Stimulated activated CD8-positive, alpha-beta memory T cell treated with anti-CD3 and anti-CD28 coated beads, Interleukin-12 subunit alpha, Interleukin-12 subunit beta, amount 100 ng/mL, for 24 hours (primary cell): ENCODE results near the gene KLRD1.
"Not testable (repeated sequence)": the region's sequence is repeated elsewhere in the genome, so short reads cannot be mapped to it uniquely, and the experiment has no call there.

Experiments used
- DNase-seq: peaks from one replicate; pipeline ENCODE4 v3.0.0-alpha.2; 2020; ENCODE audit errors: extremely low read depth

Gene KLRD1

DNA sequence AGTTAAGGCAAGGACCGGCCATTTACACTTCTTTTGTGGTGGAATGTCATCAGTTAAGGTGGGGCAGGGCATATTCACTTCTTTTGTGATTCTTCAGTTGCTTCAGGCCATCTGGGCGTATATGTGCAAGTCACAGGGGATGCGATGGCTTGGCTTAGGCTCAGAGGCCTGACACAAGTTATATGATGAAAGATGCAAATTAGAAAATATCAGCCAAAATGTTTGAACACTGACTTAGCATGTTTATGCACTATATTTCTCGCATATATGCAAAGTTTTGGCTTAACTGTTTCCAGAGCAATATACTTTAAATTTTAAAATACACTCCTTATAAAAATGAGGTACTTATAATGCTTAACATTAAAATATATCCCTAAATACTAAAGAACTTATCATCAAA lies 30.8 kb downstream of the KLRD1 start:
- not testable (repeated sequence) for DNase-seq

DNA sequence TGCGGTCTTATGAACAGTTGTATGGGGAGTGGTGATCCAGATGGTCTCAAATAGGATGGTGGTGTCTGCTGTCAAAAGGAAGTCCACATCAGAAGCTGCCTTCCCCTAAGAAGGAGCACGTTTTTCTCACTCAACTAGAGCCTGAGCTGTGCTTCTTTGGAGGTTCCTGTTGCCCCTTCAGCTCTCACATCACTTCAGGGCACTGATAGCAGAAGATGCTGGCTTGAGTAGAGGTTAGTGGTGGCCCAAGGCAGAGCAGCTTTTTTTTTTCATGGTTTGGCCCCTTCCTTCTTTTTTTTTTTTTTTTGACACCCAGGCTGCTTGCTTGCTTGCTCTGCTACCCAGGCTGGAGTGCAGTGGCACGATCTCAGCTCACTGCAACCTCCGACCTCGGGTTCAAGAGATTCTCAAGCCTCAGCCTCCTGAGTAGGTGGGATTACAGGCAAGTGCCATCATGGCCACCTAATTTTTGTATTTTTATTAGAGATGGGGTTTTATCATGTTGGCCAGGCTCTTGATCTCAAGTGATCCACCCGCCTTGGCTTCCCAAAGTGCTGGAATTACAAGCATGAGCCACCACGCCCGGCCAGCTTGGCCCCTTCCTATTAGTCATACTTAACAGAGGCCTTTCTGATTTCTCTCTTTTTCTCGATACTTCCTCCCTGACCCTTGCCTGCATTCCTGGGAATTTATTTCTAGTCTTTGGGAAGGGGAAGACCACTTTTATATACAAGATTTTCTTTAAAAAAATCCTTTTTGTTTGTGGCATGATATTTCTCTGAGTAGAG lies 31.6 kb downstream of the KLRD1 start:
- DNase-seq = no peak

GRCh38 chr12:10340946-10341345 lies 33.3 kb downstream of the KLRD1 start:
- DNase-seq = not testable (repeated sequence)

GRCh38 chr12:10341892-10342509 lies 34.3 kb downstream of the KLRD1 start:
- no peak for DNase-seq

GRCh38 chr12:10351457-10351856 lies 43.8 kb downstream of the KLRD1 start:
- not testable (repeated sequence) for DNase-seq

GRCh38 chr12:10354071-10354470 lies 46.4 kb downstream of the KLRD1 start:
- no peak for DNase-seq

- DNase-seq = no peak
Observed at GRCh38 chr12:10354502-10354901, 46.8 kb downstream of the KLRD1 start.

GRCh38 chr12:10358131-10358530 lies 50.5 kb downstream of the KLRD1 start:
- DNase-seq = no peak

- no peak for DNase-seq
Observed at GRCh38 chr12:10358969-10359368, 51.3 kb downstream of the KLRD1 start.

- no peak for DNase-seq
Observed at GRCh38 chr12:10361084-10361483, 53.4 kb downstream of the KLRD1 start.

DNA sequence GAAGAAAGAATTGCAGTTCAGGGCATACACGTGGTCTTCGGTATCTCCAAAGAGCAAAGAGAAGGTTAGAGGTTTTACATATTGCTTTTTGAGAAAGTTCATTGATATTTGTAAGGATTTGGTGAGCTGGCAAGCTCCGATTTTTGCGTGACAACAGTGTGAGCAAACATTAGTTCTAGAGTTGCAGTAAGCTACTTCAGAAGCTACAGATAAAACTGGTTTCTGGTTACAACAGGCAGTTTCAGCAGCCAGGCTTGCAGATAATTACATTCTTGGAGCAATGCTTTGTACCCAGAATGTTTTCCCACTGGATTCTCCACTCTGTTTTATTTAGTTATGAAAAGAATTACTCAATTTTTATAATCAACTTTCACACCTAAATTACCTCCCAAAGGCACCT lies 54.0 kb downstream of the KLRD1 start:
- no peak for DNase-seq

DNA sequence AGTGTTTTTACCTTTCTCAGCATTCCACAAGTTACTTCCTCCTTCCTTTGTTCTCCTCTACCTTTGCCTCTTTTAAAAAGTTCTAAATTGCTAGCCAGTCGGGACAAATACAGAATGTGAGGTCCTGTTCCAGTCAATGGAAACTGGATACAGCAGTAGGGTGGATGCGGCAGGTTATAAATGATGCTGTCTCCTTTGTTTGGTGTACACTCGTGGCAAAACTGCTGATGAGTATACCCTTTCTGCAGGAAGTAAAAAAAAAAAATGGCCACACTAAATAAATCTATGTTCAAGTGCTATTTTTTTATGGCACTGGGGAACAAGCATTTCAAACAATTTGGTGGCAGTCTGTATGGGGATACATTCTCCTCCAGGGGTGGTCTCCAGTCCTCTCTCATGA lies 54.7 kb downstream of the KLRD1 start:
- no peak for DNase-seq

- no peak for DNase-seq
Observed at GRCh38 chr12:10362828-10363657, 55.4 kb downstream of the KLRD1 start.

- DNase-seq = no peak
Observed at GRCh38 chr12:10363658-10363913, 55.9 kb downstream of the KLRD1 start.

DNA sequence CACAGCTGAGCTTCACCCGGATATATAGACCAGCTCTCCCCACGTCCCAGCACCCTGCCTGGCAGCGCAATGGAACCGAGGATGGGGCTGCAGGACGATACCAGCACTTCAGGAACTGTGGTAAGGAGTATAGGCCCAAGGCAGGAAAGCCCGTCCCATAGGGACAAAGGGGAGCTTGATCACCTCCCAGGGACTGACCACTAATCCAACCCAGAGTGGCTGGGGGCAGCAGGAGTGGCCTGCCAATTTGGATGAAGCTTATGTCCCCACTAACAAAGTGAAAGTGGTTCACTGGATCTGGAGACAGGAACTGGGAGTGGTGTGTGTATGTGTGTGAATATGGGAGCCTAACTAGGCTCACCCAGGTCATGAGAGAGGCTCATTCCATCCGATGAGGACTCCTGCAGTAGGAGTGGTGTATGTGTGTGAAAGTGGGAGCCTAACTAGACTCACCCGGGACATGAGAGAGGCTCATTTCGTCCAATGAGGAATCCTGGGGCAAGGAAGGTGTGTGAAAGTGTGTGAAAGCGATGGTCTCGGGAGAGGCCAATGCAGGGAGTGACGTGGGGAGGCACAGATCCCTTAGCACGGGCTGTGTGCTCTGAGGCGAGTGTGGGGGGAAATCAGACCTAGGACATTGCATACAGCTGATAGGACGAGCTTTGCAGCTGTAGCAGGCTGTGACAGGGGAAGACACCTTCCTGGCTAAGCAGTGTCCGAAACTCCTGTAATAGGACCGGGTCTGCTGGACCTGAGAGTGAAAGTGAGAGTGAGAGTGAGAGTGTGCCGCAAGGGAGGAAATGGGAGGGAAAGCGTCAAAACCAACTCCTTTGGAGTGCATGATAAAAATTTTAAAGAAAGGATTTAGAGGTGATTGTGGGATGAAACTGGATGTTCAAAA lies 56.5 kb downstream of the KLRD1 start:
- DNase-seq = no peak

DNA sequence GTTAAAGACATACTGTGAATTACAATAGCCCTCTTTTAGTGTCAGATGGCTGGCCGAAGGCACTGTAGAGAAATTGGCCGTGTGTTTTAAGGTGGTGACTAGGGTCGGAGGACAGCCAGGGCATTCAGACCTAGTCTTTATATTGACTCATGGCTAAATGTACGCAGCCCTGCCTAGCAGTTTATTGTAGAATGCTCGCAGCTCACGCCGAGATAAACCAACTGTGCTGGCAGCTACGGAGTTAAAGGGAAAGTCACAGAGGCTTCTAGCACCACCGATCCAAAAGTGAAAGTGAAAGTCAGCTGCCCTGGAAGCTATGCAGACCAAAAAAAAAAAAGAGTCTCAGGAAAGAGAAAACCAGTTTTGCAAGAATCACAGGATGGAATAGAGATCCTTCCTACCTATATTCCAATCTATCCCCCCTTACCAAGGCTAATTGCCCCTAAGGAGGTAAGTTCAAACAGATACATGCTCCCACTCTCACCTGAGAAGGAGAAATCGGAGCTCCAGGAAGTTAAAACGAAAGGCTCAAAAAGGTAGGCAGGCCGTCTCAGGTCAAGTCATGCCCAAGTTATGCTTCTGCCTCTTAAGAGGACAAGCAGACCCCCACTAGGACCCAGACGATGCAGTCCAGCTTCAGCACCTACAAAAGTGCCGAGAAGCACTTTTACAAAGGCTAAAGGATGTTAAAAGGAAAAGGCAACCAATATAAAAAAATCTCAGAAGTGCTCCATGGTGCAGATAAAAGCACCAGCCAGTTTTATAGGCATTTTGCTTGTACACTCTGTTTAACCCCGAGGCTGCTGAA lies 57.3 kb downstream of the KLRD1 start:
- DNase-seq = no peak

GRCh38 chr12:10365696-10366405 lies 58.2 kb downstream of the KLRD1 start:
- DNase-seq = no peak

GRCh38 chr12:10366875-10367274 lies 59.2 kb downstream of the KLRD1 start:
- no peak for DNase-seq

DNA sequence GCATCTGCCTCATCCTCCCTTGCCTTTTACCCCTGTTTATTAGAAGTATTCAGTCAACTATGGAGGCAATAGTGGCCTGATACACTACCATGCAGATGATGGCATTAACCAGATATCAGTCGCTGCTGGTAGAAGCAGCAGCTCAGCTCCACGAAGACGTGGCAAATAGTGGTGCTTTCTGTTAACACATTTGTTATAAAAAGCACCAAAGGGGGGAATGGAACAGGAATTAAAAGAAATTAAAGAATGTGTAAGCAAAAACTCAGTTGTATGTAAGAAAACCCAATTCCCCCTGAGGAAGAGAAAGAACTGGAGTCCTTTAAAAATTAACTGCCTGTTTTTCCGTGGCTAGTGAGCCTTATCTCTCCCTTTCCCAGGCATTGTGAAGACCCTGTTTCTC lies 60.0 kb downstream of the KLRD1 start:
- not testable (repeated sequence) for DNase-seq
